Ectodermal cell (in vitro differentiated cells): ENCODE results near the gene ZNF726.
"Not testable (repeated sequence)": the region's sequence is repeated elsewhere in the genome, so short reads cannot be mapped to it uniquely, and the experiment has no call there.

Experiments used
- H3K27ac ChIP-seq: 2 replicates; pipeline ENCODE4 v1.7.0; 2013; ENCODE audit warnings: mild to moderate bottlenecking, low read depth, low read length; ENCODE audit not compliant: insufficient read depth, poor library complexity, severe bottlenecking
- H3K27me3 ChIP-seq: 2 replicates; pipeline ENCODE4 v1.7.0; 2013; ENCODE audit warnings: mild to moderate bottlenecking, low read length; ENCODE audit not compliant: insufficient read depth, control insufficient read depth, poor library complexity, severe bottlenecking
- H3K36me3 ChIP-seq: one replicate; pipeline ENCODE4 v1.7.0; 2013; ENCODE audit warnings: low read length; ENCODE audit not compliant: control insufficient read depth, insufficient read depth
- H3K4me1 ChIP-seq: one replicate; pipeline ENCODE4 v1.7.0; 2013; ENCODE audit warnings: low read length; ENCODE audit not compliant: control insufficient read depth, insufficient read depth
- H3K4me3 ChIP-seq: 2 replicates; pipeline ENCODE4 v1.7.0; 2013; ENCODE audit warnings: low read depth, low read length, control low read depth; ENCODE audit not compliant: insufficient read depth
- H3K9me3 ChIP-seq: 2 replicates; pipeline ENCODE4 v1.7.0; 2013; ENCODE audit warnings: mild to moderate bottlenecking, low read length, moderate library complexity; ENCODE audit not compliant: control insufficient read depth
- WGBS, 2 experiments: methylation state at CpG; one replicate each; pipeline ENCODE4 v1.1.7; 2013; ENCODE audit warnings: missing lambda C conversion rate in 2 of 2; 5-methylcytosine and 5-hydroxymethylcytosine counted together

The ZNF726 gene

DNA sequence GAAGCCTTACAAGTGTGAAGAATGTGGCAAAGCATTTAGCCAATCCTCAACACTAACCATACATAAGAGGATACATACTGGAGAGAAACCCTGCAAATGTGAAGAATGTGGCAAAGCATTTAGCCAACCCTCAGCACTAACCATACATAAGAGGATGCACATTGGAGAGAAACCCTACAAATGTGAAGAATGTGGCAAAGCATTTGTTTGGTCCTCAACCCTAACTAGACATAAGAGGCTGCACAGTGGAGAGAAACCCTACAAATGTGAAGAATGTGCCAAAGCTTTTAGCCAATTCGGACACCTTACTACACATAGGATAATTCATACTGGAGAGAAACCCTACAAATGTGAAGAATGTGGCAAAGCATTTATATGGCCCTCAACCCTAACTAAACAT is 18.2 kb downstream of the ZNF726 start:
- Histone ChIP-seq H3K4me1 (no peaks in the 10 kb centered on the region), H3K4me3 (no peak overlapping the region), H3K9me3 (peaks cover 5% of the 10 kb centered on the region), H3K27me3 (no peaks in the 10 kb centered on the region), H3K36me3 (no peaks in the 10 kb centered on the region), H3K27ac (no peak overlapping the region)
- 87 to 94% methylated on average over 1 of the region's 1 CpG for WGBS, 2 experiments

DNA sequence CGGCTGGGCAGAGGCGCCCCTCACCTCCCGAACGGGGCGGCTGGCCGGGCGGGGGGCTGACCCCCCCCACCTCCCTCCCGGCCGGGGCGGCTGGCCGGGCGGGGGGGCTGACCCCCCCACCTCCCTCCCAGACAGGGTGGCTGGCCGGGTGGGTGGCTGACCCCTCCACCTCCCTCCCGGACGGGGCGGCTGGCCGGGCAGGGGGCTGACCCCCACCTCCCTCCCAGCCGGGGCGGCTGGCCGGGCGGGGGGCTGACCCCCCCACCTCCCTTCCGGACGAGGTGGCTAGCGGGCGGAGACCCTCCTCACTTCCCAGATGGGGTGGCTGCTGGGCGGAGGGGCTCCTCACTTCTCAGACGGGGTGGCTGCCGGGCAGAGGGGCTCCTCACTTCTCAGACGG is 22.3 kb downstream of the ZNF726 start:
- 92 to 96% methylated on average over 19 to 29 of the region's 29 CpGs for WGBS, 2 experiments
- not testable (repeated sequence) for H3K4me1 ChIP-seq, H3K36me3 ChIP-seq, H3K9me3 ChIP-seq, H3K27ac ChIP-seq, H3K27me3 ChIP-seq, H3K4me3 ChIP-seq

DNA sequence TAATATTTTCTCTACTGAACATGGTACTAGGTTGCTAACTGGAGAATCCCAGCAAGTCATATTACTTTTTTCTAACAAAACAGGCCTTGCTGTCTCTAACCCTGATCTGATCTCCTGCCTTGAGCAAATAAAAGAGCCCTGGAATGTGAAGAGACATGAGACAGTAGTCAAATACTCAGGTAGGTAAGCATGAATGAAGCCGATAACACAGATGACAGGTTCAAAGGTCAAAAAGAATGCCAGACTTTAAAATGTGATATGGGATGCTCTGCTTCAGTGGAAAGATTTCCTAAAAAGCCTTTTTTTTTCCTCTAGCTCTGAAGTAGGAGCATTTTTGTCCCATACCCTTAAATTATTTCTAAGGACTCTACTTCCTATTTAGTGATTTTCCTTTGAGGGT is 28.7 kb downstream of the ZNF726 start:
- Histone ChIP-seq H3K36me3 (no peaks in the 10 kb centered on the region), H3K9me3 (peaks cover 3% of the 10 kb centered on the region), H3K27me3 (no peaks in the 10 kb centered on the region), H3K27ac (no peak overlapping the region), H3K4me3 (no peak overlapping the region), H3K4me1 (no peaks in the 10 kb centered on the region)
- 92 to 95% methylated on average over 1 of the region's 1 CpG for WGBS, 2 experiments

- Histone ChIP-seq H3K4me1 (no peaks in the 10 kb centered on the region), H3K9me3 (no peaks in the 10 kb centered on the region), H3K36me3 (no peaks in the 10 kb centered on the region), H3K27me3 (no peaks in the 10 kb centered on the region), H3K27ac (no peak overlapping the region), H3K4me3 (no peak overlapping the region)
Measured at GRCh38 chr19:23946569-23946968, 31.9 kb downstream of the ZNF726 start.

- Histone ChIP-seq H3K27ac (no peak overlapping the region), H3K9me3 (no peaks in the 10 kb centered on the region), H3K27me3 (no peaks in the 10 kb centered on the region), H3K36me3 (no peaks in the 10 kb centered on the region), H3K4me1 (no peaks in the 10 kb centered on the region), H3K4me3 (no peak overlapping the region)
- WGBS, 2 experiments = 88 to 94% methylated on average over 2 of the region's 2 CpGs
Measured at GRCh38 chr19:23949611-23950010, 34.9 kb downstream of the ZNF726 start.

DNA sequence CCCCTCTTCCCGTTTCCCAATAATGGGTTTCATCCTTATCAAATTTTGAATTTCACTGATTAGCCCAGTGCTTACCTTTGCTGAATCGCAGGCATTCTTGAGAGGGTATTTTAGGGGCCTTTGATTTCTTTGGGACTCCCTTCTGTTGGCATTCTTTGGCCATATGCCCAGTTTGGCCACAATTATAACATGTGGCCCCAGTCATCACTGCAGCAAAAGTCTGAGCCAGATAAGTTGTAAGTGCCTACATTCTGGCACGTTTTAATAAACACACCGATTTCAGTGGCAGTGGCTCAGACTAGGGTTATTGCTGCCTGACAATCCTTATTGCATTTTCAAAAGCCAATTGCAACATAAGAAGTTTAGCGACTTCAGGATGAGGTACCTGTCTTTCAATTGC is 41.4 kb downstream of the ZNF726 start:
- WGBS, 2 experiments = 88 to 92% methylated on average over 5 of the region's 5 CpGs
- no peaks in the 10 kb centered on the region for H3K4me1 ChIP-seq

GRCh38 chr19:23957660-23958281 is 43.1 kb downstream of the ZNF726 start:
- no peaks in the 10 kb centered on the region for H3K27me3 ChIP-seq
- peaks cover 3% of the 10 kb centered on the region for H3K9me3 ChIP-seq
- 75 to 76% methylated on average over 15 of the region's 15 CpGs for WGBS, 2 experiments
- no peaks in the 10 kb centered on the region for H3K36me3 ChIP-seq
- H3K27ac ChIP-seq = no peak overlapping the region
- no peaks in the 10 kb centered on the region for H3K4me1 ChIP-seq
- no peak overlapping the region for H3K4me3 ChIP-seq

More for the DNA sequence above, 41.4 kb downstream of the ZNF726 start:
- Histone ChIP-seq H3K27ac (no peak overlapping the region), H3K27me3 (no peaks in the 10 kb centered on the region), H3K9me3 (peaks cover 3% of the 10 kb centered on the region), H3K36me3 (no peaks in the 10 kb centered on the region), H3K4me3 (no peak overlapping the region)

GRCh38 chr19:23963396-23963795 is 48.7 kb downstream of the ZNF726 start:
- not testable (repeated sequence) for H3K4me3 ChIP-seq, H3K36me3 ChIP-seq, H3K27ac ChIP-seq, H3K27me3 ChIP-seq, H3K9me3 ChIP-seq, H3K4me1 ChIP-seq
- 88% methylated on average over 19 to 20 of the region's 20 CpGs for WGBS, 2 experiments

DNA sequence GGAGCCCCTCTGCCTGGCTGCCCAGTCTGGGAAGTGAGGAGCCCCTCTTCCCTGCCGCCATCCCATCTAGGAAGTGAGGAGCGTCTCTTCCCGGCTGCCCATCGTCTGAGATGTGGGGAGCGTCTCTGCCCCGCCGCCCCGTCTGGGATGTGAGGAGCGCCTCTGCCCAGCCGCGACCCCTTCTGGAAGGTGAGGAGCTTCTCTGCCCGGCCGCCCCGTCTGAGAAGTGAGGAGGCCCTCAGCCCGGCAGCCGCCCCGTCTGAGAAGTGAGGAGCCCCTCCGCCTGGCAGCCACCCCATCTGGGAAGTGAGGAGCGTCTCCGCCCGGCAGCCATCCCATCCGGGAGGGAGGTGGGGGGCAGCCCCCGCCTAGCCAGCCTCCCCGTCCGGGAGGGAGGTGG is 49.2 kb downstream of the ZNF726 start:
- 89 to 94% methylated on average over 25 of the region's 25 CpGs for WGBS, 2 experiments
- not testable (repeated sequence) for H3K27ac ChIP-seq, H3K27me3 ChIP-seq, H3K9me3 ChIP-seq, H3K36me3 ChIP-seq, H3K4me1 ChIP-seq, H3K4me3 ChIP-seq

DNA sequence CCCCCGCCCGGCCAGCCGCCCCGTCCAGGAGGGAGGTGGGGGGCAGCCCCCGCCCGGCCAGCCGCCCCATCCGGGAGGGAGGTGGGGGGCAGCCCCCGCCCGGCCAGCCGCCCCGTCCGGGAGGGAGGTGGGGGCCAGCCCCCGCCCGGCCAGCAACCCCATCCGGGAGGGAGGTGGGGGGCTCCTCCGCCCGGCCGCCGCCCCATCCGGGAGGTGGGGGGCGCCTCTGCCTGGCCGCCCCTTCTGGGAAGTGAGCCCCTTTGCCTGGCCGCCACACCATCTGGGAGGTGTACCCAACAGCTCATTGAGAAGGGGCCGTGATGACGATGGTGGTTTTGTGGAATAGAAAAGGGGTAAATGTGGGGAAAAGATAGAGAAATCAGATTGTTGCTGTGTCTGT is 49.6 kb downstream of the ZNF726 start:
- not testable (repeated sequence) for H3K27ac ChIP-seq, H3K4me1 ChIP-seq, H3K9me3 ChIP-seq, H3K27me3 ChIP-seq, H3K4me3 ChIP-seq, H3K36me3 ChIP-seq
- whole genome bisulfite sequencing, 2 experiments = 88 to 91% methylated on average over 24 to 26 of the region's 26 CpGs

- Histone ChIP-seq H3K4me3 (no peak overlapping the region), H3K9me3 (no peaks in the 10 kb centered on the region), H3K36me3 (no peaks in the 10 kb centered on the region), H3K27ac (no peak overlapping the region), H3K4me1 (no peaks in the 10 kb centered on the region), H3K27me3 (peaks cover 13% of the 10 kb centered on the region)
- 79 to 88% methylated on average over 2 of the region's 2 CpGs for WGBS, 2 experiments
Measured at GRCh38 chr19:23969630-23970029, 54.9 kb downstream of the ZNF726 start.
